ENCODE measurements around the gene CLRN3. TPM values are rescaled to one million over a fixed set of nuclear protein-coding genes. Genes with fewer than 3 reads are reported as not detected.

Gene CLRN3
- total RNA-seq, 1 donor: not detected

GRCh38 chr10:127850944-127851343 is 41.8 kb downstream of the CLRN3 start:
- DNase-seq (ENCODE audit: low read depth in 2 of 3, low spot score in 2 of 3): no peak

- DNase-seq (ENCODE audit: low read depth in 2 of 3, low spot score in 2 of 3): no peak
Observed at GRCh38 chr10:127849921-127850320, 42.8 kb downstream of the CLRN3 start.

GRCh38 chr10:127849224-127849623 is 43.5 kb downstream of the CLRN3 start:
- DNase-seq (ENCODE audit: low read depth in 2 of 3, low spot score in 2 of 3): no peak

- DNase-seq (ENCODE audit: low read depth in 2 of 3, low spot score in 2 of 3): no peak
Observed at GRCh38 chr10:127848226-127848625, 44.5 kb downstream of the CLRN3 start.

GRCh38 chr10:127845756-127846155 is 47.0 kb downstream of the CLRN3 start:
- no peak for DNase-seq (ENCODE audit: low read depth in 2 of 3, low spot score in 2 of 3)

- no peak for DNase-seq (ENCODE audit: low read depth in 2 of 3, low spot score in 2 of 3)
Observed at GRCh38 chr10:127840884-127841283, 51.9 kb downstream of the CLRN3 start.

GRCh38 chr10:127836966-127837365 is 55.8 kb downstream of the CLRN3 start:
- DNase-seq (ENCODE audit: low read depth in 2 of 3, low spot score in 2 of 3): peak in 1 of 3 donors; percentile 7

GRCh38 chr10:127836176-127836575 is 56.6 kb downstream of the CLRN3 start:
- no peak for DNase-seq (ENCODE audit: low read depth in 2 of 3, low spot score in 2 of 3)

- no peak for DNase-seq (ENCODE audit: low read depth in 2 of 3, low spot score in 2 of 3)
Observed at GRCh38 chr10:127834791-127835190, 58.0 kb downstream of the CLRN3 start.

GRCh38 chr10:127834221-127834620 is 58.5 kb downstream of the CLRN3 start:
- no peak for DNase-seq (ENCODE audit: low read depth in 2 of 3, low spot score in 2 of 3)

- no peak for DNase-seq (ENCODE audit: low read depth in 2 of 3, low spot score in 2 of 3)
Observed at GRCh38 chr10:127833804-127834203, 58.9 kb downstream of the CLRN3 start.

GRCh38 chr10:127832501-127832900 is 60.2 kb downstream of the CLRN3 start:
- no peak for DNase-seq (ENCODE audit: low read depth in 2 of 3, low spot score in 2 of 3)

- DNase-seq (ENCODE audit: low read depth in 2 of 3, low spot score in 2 of 3): no peak
Observed at GRCh38 chr10:127830414-127830813, 62.3 kb downstream of the CLRN3 start.

Other genes with a start within 250 kb of the CLRN3 start
- gene FOXI2, start 155.8 kb downstream of the CLRN3 start, total RNA-seq: 0.54 TPM
- 86.2 TPM for gene PTPRE, start 14.2 kb upstream of the CLRN3 start, total RNA-seq
- gene MKI67, start 233.5 kb upstream of the CLRN3 start, total RNA-seq: 2.4 TPM